ENCODE results near the gene PDS5B. TPM values are rescaled to one million over a fixed set of nuclear protein-coding genes. Genes with fewer than 3 reads are reported as not detected.

PDS5B gene
- total and polyA plus RNA-seq, 10 donors = 4.5 to 65.9 (median 50.9) TPM

DNA sequence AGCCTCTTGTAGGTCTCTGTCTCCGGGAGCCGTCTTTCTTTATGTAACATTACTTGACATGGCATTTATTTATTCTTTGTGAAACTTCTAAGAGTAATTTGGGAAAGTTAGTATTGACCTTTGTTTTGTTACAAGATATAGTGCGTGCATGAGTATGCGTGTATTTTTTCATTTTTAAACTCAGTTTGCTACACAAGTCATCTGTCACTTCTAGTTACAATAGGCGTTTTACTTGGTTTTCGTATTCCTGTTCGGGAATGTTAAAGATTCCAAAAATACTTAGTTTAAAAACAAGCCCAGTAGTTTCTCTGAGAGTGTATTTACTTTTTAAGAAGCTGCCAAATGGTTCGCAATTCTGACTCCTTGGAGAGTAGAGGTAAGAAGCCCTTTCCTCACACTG lies 3.2 kb downstream of the PDS5B start:
- Histone ChIP-seq H3K36me3 (no peaks in the 10 kb centered on the region), H3K27me3 (replicated peaks in 1 of 7) (no peaks in the 10 kb centered on the region), H3K27ac (peak overlapping the region in 3 of 8 donors; percentile 13 to 96 (median 92)), H3K9me3 (no peaks in the 10 kb centered on the region), H3K4me3 (no peak overlapping the region), H3K4me1 (peaks cover 23 to 80% (median 38%) of the 10 kb centered on the region in 6 donors)
- no peak for DNase-seq
- intact Hi-C loops (cut with DNase I; ENCODE audit: low total_unique reads) = loop anchor here (5.0 kb wide), 1 partner anchor 48 kb away; no protein-coding TSS in a partner anchor
- no peak for TF ChIP-seq POLR2AphosphoS5 (IDR thresholded peaks at IDR 0.05)
- TF ChIP-seq, protein P1, sequence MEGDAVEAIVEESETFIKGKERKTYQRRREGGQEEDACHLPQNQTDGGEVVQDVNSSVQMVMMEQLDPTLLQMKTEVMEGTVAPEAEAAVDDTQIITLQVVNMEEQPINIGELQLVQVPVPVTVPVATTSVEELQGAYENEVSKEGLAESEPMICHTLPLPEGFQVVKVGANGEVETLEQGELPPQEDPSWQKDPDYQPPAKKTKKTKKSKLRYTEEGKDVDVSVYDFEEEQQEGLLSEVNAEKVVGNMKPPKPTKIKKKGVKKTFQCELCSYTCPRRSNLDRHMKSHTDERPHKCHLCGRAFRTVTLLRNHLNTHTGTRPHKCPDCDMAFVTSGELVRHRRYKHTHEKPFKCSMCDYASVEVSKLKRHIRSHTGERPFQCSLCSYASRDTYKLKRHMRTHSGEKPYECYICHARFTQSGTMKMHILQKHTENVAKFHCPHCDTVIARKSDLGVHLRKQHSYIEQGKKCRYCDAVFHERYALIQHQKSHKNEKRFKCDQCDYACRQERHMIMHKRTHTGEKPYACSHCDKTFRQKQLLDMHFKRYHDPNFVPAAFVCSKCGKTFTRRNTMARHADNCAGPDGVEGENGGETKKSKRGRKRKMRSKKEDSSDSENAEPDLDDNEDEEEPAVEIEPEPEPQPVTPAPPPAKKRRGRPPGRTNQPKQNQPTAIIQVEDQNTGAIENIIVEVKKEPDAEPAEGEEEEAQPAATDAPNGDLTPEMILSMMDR (IDR thresholded peaks at IDR 0.05 in 8 of 11, conservative IDR thresholded peaks at IDR 0.05 in 3 of 11) = no peak
- no peak for TF ChIP-seq POLR2A (IDR thresholded peaks at IDR 0.05)
- WGBS, 5 donors = 77 to 86% (median 81%) methylated on average over 8 of the region's 8 CpGs

DNA sequence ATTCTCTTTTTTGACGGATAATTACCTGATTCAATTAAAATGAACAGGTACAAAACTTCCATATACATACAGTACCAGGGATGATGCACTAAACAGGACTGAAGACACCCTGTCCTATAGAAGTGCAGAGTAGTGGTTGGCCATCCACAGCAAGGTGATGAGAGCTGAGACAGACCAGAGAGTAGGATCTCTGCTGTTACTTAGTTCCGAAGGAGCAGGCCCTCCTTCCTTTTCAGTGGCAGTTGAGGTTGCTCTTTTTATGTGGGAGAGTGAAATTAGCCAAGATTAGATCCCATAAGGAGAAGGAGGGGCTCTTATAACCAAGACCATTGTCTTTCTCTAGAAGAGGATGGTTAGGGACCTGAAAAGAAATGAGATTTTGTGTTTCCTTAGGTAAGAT lies 4.0 kb downstream of the PDS5B start:
- H3K27ac ChIP-seq = no peak overlapping the region
- 37 to 82% (median 76%) methylated on average over 2 of the region's 2 CpGs for WGBS, 5 donors
- intact Hi-C loops (cut with DNase I; ENCODE audit: low total_unique reads) = no loop called here

DNA sequence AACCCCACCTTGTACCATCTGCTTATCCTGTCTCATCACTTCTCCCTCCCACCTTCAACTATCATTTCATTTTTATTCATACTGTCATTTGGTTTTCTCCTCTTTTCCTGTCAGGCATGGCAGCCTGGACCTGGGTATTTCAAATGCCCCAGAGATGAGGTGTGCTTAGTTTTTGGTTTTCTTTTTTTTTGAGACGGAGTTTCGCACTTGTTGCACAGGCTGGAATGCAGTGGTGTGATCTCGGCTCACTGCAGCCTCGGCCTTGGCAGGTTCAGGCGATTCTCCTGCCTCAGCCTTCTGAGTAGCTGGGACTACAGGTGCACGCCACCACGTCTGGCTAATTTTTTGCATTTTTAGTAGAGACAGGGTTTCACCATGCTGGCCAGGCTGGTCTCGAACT lies 5.8 kb downstream of the PDS5B start:
- Histone ChIP-seq H3K4me3 (no peak overlapping the region), H3K27me3 (replicated peaks in 1 of 7) (no peaks in the 10 kb centered on the region), H3K4me1 (peaks cover 23 to 94% (median 36%) of the 10 kb centered on the region in 6 donors), H3K9me3 (no peaks in the 10 kb centered on the region), H3K36me3 (no peaks in the 10 kb centered on the region), H3K27ac (no peak overlapping the region)
- intact Hi-C loops (cut with DNase I; ENCODE audit: low total_unique reads) = no loop called here
- WGBS, 5 donors = 92 to 97% (median 96%) methylated on average over 8 of the region's 8 CpGs
- TF ChIP-seq, protein P1 (IDR thresholded peaks at IDR 0.05 in 8 of 11, conservative IDR thresholded peaks at IDR 0.05 in 3 of 11) = no peak
- TF ChIP-seq POLR2AphosphoS5 (IDR thresholded peaks at IDR 0.05) = no peak
- no peak for TF ChIP-seq POLR2A (IDR thresholded peaks at IDR 0.05)
- DNase-seq = no peak

More for the DNA sequence above, 4.0 kb downstream of the PDS5B start:
- H3K27me3 ChIP-seq (replicated peaks in 1 of 7) = no peaks in the 10 kb centered on the region
- H3K4me3 ChIP-seq = no peak overlapping the region
- no peak for DNase-seq
- H3K4me1 ChIP-seq = peaks cover 23 to 83% (median 39%) of the 10 kb centered on the region in 6 donors
- H3K36me3 ChIP-seq = no peaks in the 10 kb centered on the region
- no peak for TF ChIP-seq POLR2A (IDR thresholded peaks at IDR 0.05)
- TF ChIP-seq POLR2AphosphoS5 (IDR thresholded peaks at IDR 0.05) = no peak
- TF ChIP-seq, protein P1 (IDR thresholded peaks at IDR 0.05 in 8 of 11, conservative IDR thresholded peaks at IDR 0.05 in 3 of 11) = no peak
- no peaks in the 10 kb centered on the region for H3K9me3 ChIP-seq

DNA sequence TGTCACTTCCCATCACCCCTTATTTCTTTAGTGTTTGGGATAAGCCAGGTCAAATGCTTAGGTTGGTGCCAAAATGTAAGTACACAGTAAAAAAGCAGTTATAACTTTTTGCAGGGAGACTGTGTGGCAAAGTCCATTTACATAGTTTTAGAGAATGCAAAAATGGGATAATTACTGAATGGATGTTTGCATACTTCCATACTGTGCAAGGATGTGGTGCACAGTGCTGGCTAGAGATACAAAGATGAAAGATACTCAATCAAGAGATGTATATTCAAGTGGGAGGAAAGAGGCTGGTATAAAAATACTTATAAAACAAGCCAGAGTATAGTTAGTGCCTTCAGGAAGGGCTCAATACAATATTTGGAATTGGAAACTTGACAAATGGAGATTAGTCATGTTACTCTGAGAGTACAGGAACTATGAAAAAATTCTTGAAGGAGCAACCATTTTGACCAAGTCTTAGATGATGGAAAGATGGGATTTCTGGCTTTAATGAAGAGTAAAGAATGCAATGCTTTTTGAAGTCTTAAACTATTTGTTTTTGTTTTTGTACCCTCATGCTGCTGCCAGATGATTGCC lies 8.0 kb downstream of the PDS5B start:
- TF ChIP-seq, protein P1 (IDR thresholded peaks at IDR 0.05 in 8 of 11, conservative IDR thresholded peaks at IDR 0.05 in 3 of 11) = no peak
- TF ChIP-seq POLR2AphosphoS5 (IDR thresholded peaks at IDR 0.05) (no peak), POLR2A (IDR thresholded peaks at IDR 0.05) (no peak)
- no peaks in the 10 kb centered on the region for H3K27me3 ChIP-seq (replicated peaks in 1 of 7)
- no peaks in the 10 kb centered on the region for H3K36me3 ChIP-seq
- H3K4me3 ChIP-seq = no peak overlapping the region
- intact Hi-C loops (cut with DNase I; ENCODE audit: low total_unique reads) = no loop called here
- no peak overlapping the region for H3K27ac ChIP-seq
- DNase-seq = no peak
- peaks cover 0 to 16% (median 11%) of the 10 kb centered on the region in 8 donors for H3K9me3 ChIP-seq
- H3K4me1 ChIP-seq = peaks cover 10 to 74% (median 20%) of the 10 kb centered on the region in 6 donors

All from spleen (tissue), 11 donors.